Purkinje cell (primary cell): ENCODE data around the gene CENPK. TPM values are rescaled to one million over a fixed set of nuclear protein-coding genes. Genes with fewer than 3 reads are reported as not detected.

Experiments used
- polyA plus RNA-seq: library from polyadenylated mRNA; unstranded; fragments of >200 nt; fragmentation: Nextera tagmentation; gene quantifications from 2 replicates; pipeline ENCODE4 v1.2.1, GENCODE V29; 2014

Gene CENPK, protein sequence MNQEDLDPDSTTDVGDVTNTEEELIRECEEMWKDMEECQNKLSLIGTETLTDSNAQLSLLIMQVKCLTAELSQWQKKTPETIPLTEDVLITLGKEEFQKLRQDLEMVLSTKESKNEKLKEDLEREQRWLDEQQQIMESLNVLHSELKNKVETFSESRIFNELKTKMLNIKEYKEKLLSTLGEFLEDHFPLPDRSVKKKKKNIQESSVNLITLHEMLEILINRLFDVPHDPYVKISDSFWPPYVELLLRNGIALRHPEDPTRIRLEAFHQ
- polyA plus RNA-seq = 20.2 and 25.0 TPM in 2 replicates

DNA sequence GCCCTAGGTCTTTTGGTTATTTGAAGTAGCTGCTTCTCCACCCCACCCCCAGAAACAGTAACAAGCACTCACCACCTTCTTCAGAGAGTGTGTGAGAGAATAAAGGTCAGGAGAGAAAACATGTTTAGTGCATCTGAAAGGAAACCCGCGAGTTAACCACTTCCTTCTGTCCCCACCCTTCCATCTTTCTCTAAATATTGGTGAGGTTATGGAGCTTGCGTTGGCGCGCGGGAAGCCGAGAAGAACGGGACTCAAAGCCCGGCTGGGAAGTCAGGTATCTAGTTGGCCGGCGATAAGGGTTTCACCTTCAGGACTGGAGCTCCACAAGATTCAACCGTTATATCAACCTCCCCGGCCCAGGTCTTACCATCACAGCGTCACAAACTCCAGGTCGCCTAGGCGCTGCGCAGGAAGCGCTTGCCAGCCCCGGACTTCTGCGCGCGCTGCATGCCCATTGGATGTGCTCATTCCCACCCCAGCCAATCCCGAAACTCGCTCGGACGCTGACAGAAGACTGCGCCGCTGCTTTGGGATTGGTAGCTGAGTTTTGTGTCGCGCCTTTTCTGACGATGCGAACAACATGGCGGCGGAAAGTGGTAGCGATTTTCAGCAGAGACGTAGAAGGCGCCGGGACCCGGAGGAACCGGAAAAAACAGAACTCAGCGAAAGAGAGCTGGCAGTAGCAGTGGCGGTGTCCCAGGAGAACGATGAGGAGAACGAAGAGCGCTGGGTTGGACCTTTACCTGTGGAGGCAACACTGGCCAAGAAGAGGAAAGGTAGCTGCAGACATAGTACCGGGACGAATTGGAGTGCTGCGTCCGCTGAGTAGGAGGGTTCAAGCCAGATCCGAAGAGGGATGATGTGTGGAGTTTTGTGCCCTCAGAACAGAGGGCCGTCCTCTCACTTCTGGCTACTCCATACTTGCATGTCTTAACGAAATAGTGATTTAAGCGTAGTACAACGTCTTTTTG is at the start of gene CENPK, which contains the start of gene PPWD1:
Gene CENPK (minus strand): TSS at position 438 of the 971 bp plus-strand sequence. CDS start 8,261 bp downstream, outside the sequence.
Gene PPWD1 (plus strand): TSS at position 566 of the 971 bp plus-strand sequence. CDS start 15 bp downstream, at position 581.

DNA sequence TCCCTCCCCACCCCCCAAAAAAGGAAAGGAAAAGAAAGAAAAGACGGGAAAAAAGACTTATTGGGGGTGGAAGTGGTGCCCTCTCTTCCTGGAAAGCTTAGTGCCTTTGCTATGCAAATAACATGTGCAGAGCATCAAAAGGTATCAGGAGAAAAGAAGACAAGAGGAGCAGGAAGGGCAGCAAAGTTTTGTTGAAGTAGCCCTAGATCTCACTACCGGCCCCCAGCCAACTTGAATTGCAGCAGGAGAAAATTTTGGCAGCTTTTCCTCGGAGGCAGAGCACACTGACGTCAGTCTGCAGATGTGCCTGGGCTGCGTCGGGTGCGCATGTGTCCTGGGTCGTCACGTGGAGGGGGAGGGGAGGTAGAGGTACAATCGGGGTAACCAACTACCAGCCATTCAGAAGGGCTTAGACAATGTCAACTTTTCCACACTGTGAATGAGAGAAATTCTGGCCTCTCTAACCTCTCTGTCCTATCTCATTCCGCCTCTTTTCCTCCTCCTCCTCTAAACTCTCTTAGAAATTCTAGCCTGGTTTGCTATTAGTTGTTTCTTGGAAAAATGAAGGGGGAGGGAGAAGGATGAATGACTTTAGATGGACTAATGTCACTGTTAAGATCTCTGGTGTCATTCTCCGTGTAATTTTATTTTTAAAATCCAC is 81.2 kb downstream of the CENPK start, which contains the start of gene ADAMTS6:
Gene ADAMTS6 (minus strand): TSS at position 286 of the 661 bp plus-strand sequence. CDS start 8,247 bp downstream, outside the sequence.

Other genes with a start within 250 kb of the CENPK start
- gene ADAMTS6, start 81.2 kb downstream of the CENPK start, polyA plus RNA-seq = 0.08 and 2.7 TPM in 2 replicates
- 23.2 and 34.6 TPM in 2 replicates for gene PPWD1, start 128 bp upstream of the CENPK start, polyA plus RNA-seq
- 56.4 and 63.1 TPM in 2 replicates for gene TRIM23, start 61.2 kb upstream of the CENPK start, polyA plus RNA-seq
- gene SHLD3, start 61.9 kb upstream of the CENPK start, polyA plus RNA-seq = 0.13 and 3.7 TPM in 2 replicates
- gene TRAPPC13, start 61.9 kb upstream of the CENPK start, polyA plus RNA-seq = 52.0 and 52.5 TPM in 2 replicates
- gene SGTB, start 158.9 kb upstream of the CENPK start, polyA plus RNA-seq = 8.9 and 20.9 TPM in 2 replicates
- 2.1 and 3.0 TPM in 2 replicates for gene NLN, start 159.0 kb upstream of the CENPK start, polyA plus RNA-seq